HepG2 (cell line): ENCODE results near the gene FASTKD2.

Source experiments
- FOSL2 ChIP-seq: sonication (generic); formaldehyde crosslinking; IDR thresholded peaks from 2 replicates; pipeline ENCODE4 v1.4.0; 2020; ENCODE audit warnings: missing genetic modification reagents
- PAX8 ChIP-seq: sonication (generic); formaldehyde crosslinking; IDR thresholded peaks from 2 replicates; pipeline ENCODE4 v1.8.0; 2022; ENCODE audit warnings: mild to moderate bottlenecking, missing genetic modification reagents, borderline replicate concordance
- TARDBP ChIP-seq: sonication (generic); formaldehyde crosslinking; IDR thresholded peaks from 2 replicates; pipeline ENCODE4 v1.8.0; 2022; ENCODE audit warnings: mild to moderate bottlenecking, missing genetic modification reagents
- ZBTB21 ChIP-seq: sonication (generic); formaldehyde crosslinking; IDR thresholded peaks from 2 replicates; pipeline ENCODE4 v1.4.0; 2020; ENCODE audit warnings: missing genetic modification reagents
- ZNF552 ChIP-seq: sonication (generic); formaldehyde crosslinking; IDR thresholded peaks from 2 replicates; pipeline ENCODE4 v1.9.0; 2022; ENCODE audit warnings: missing genetic modification reagents, mild to moderate bottlenecking, borderline replicate concordance

GRCh38 chr2:206792645-206793044, 27.2 kb downstream of the FASTKD2 start:
- TF ChIP-seq TARDBP (CRISPR knock-in tag) (no peak), ZBTB21 (CRISPR knock-in tag) (no peak), PAX8 (CRISPR knock-in tag) (no peak), FOSL2 (CRISPR knock-in tag) (no peak), ZNF552 (CRISPR knock-in tag) (no peak)
